DMS153 (cell line): ENCODE data around the gene CRYBG1.
A peak's percentile ranks its signal among the peaks of the same experiment; 100 is the strongest.

Experiments used
- DNase-seq: peaks from one replicate; lab custom pipeline; 2025; lab: John Stamatoyannopoulos, UW

Gene CRYBG1

DNA sequence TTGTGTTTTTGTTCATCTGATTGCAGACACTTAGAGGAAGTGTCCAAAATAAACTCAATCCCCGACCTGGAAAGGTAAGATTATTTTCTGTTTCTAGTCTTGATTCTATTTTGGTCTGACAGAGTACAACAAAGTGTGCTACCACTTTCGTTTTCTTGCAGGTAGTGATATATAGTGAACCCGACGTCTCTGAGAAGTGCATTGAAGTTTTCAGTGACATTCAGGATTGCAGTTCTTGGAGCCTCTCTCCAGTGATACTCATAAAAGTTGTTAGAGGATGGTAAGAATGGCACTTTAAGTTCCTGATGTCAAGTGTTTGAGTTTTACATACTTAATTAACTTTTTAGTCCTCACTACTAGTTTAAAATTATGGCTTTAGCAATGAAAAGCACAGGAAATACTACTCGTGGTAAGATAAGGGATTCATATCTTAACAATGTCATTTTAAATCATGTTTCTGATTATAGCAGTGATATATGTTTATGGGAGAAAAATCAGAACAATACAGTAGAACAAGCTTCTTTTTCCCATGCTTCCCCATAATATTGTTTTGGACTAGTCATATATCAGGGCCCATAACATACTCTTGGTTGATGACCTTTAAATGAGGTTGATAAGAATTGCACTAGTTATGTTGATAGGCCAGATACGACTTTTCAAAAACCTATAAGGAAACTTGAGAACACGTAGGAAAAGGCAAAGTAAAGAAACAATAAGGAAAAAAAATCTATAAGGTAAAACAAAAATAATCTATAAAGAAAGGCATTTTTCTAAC is 164.8 kb downstream of the CRYBG1 start:
- DNase-seq: no peak

GRCh38 chr6:106525882-106526275 is 165.4 kb downstream of the CRYBG1 start:
- no peak for DNase-seq

DNA sequence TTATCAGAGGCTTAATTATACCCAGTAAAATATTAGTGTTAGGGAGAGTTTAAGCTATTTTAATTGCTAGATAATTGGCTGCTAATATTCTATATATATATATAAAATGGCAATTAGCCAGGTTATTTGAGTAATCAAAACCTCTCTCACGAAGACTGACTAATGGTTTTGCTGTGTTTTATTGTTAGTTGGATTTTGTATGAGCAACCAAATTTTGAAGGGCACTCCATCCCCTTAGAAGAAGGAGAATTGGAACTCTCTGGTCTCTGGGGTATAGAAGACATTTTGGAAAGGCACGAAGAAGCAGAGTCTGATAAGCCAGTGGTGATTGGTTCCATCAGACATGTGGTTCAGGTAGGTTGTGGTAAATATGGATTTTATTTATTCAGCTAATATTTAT is 166.6 kb downstream of the CRYBG1 start:
- DNase-seq: no peak

GRCh38 chr6:106527979-106528378 is 167.5 kb downstream of the CRYBG1 start:
- no peak for DNase-seq

DNA sequence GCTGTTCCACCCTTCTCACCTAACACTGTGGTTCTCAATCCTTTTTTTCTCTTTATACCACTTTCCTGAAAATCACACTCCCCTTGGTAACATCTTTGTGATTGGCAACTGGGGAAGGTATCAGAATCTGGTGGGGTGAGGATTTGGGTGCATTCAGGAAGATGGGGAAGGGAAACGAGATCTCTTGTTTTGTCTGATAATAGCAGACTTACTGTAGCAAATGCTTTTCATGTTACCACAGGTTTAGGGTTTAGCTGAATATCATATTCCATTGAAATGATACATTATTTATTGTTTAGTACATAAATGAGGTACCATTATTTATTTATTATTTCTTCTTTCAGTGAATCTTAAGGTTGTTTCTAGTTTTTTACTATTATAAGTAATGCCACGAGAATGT is 168.0 kb downstream of the CRYBG1 start:
- no peak for DNase-seq

- DNase-seq: no peak
Measured at GRCh38 chr6:106529438-106529837, 168.9 kb downstream of the CRYBG1 start.

DNA sequence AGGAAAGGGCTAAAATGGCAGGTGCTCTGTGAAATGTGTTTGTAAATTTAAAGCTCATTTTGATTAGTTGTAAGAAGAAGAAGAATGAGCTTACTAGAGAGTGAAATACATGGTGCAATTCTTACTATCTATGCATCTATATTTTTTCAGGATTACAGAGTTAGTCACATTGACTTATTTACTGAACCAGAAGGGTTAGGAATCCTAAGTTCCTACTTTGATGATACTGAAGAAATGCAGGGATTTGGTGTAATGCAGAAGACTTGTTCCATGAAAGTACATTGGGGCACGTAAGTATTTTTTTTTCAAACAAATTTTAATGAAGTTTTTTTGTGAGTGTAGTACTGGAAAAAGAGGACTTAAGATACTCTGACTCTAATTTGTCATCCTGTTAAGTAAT is 169.5 kb downstream of the CRYBG1 start:
- no peak for DNase-seq

DNA sequence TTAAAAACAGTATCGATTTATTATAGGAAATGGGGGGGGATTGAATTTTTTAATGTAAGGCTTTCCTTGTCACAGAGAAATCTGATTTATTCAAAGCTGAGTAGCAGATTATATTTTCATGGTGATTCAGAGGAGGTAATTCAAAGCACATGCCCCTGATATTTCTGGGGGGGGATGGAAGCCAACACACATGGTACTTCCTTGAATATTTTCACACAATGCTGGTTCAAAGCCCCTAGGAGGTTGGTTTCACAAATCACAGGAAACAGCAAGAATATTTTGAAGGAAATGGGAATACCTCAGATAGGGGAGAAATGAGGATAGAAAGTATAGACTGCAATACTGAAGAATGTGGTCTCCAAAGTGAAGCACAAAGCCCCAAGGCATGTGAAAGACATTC is 170.0 kb downstream of the CRYBG1 start:
- no peak for DNase-seq

GRCh38 chr6:106533054-106533453 is 172.5 kb downstream of the CRYBG1 start:
- no peak for DNase-seq

DNA sequence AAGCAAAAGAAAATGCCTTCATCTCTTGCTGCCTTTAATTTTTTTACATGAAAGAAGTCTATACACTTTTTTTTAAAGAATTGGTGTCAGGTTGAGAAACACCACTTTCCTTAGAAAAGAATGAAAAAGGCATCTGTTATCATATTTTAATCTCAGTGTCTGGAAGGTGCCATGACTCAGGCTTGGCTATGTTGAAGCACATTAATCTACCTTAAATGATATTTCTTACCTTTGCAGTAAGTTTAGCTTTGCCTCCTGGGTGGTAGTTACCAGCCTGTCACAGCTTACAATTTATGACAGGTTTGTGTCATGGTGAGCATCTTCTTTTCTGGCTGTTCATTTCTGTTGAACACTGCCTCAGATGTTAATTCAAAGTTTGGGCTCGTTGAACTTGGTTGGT is 173.5 kb downstream of the CRYBG1 start:
- DNase-seq: no peak

DNA sequence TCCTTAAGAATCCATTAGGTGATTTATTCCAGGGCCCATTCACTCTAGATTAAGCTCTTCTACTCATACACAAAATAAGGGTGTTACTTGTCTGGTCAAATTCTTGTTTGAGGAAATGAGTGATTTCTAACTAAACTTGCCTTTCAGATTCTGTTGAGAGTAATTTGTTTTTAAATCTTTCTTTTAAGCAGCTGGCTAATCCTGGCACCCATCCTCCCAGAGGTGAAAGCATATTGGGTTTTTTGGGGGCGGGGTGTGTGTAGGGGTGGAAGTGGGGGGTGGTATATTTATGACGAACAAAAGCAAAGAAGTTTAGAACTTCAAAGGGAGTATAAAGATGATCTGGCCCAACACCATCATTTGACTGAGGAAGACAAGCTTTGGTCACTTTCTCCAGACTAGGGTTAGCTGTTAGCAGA is 174.1 kb downstream of the CRYBG1 start:
- DNase-seq: no peak

DNA sequence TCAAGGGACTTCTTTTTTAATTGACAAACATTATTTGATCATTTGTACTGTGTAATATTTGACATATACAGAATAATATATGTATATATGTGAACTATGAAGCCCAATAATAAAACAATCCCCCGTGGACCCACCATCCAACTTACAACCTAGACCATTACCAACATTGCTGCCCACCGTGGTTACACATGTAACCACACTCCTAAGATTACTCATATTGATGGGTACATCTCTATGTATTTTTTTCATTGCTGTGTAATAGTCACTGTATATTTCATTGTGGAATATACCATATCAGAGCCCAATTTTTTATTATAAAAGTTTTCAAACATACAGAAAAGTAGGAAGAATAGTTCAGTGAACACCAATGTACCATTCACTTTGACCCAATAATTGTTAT is 174.5 kb downstream of the CRYBG1 start:
- DNase-seq: no peak

- DNase-seq: no peak
Measured at GRCh38 chr6:106536357-106536756, 175.8 kb downstream of the CRYBG1 start.

- DNase-seq: no peak
Measured at GRCh38 chr6:106536851-106537250, 176.3 kb downstream of the CRYBG1 start.

DNA sequence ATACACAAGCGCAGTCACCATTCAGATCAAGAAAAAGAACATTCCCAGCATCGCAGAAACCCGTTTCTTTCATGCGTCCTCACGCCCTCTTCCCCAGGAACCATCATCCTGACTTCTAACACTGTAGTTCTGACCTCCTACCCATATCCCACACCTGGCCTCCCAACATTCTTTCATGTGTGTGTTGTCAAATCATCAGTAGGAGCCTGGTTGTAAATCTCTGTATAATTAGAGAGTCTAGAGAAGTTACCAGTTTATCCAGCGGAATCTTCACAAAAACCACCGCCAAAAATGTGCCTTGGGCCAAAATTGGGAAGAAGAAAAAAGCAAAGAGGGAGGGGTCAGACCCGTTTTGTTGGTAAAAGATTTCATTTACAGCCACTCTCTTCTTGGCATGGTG is 177.1 kb downstream of the CRYBG1 start:
- no peak for DNase-seq

DNA sequence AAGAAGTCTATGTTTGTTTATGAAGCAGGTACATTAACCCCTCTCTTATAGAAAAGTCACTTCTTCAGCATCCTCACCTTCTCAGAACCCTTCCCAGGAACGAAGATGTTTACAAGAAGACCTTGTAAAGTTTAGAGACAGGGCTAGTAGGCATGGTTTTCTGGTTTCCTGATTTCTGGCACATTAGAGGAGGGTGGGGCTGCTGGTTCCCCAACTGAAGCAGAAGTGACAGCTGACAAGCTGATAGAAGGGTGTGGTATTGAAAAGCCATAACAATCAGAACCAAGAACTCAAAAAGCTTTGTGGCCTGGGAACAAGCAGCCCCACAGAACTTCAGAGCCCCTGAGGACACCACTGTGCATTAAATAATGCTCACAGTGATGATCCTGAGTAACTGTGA is 177.6 kb downstream of the CRYBG1 start:
- no peak for DNase-seq

DNA sequence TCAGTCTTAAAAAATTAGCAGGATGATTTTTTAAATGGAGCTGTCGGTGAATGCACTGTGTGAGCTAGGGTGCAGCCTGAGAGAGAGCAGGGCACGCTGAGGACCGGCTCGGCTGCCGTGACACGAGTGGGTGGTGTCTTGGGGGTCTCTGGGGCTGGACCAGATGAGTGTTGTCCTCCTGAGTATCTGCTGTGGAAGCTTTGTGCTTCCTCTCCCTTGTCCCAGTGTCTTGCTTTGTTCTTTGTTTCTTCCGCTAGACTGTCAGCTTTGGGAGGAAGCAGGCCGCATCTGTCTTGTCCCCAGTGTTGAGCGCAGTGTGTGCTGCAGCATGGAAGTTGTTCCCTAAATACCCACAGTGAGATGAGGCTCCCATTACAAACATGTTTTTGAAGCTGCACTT is 179.4 kb downstream of the CRYBG1 start:
- no peak for DNase-seq

DNA sequence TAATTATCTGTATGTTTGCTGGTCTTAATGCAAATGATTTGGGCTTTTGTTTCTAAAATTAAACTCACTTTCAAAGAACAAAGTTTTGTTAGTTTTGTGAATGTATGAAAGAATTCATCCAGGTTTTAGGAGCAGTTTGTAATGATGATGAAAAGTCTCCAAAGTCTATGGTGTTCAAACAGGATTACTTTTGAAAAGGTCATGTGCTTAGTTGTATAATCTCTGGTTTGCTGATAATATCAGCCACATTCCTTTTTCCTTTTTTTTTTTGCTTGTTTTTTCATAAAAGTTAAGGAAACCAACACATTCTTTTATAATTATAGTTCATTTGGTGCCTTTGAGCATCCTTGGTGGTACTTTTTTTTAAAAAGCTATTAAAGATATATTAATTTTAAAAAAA is 179.9 kb downstream of the CRYBG1 start:
- DNase-seq: no peak

- no peak for DNase-seq
Measured at GRCh38 chr6:106540907-106541306, 180.4 kb downstream of the CRYBG1 start.

DNA sequence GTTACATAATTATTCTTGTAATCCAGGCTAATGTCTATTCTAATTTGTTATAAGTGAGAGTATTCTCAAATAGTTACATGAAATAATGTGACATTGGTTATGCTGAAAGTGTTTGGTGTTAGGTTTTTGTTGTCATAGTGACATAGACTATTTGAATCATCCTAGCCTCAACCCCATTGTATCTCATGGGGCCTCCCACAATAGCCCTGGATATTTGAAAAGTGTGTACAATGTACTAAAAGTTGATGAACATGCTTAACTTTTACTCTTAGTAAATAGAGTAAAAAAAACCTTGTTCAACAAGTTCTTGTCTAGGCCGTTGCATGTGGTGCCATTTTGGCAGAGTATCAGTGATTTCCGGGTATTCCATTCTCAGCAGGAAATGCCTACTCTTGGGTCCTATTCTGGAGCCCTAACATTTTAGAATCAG is 185.8 kb downstream of the CRYBG1 start:
- DNase-seq: peak; percentile 37

- peak; percentile 68 for DNase-seq
Measured at GRCh38 chr6:106546691-106547414, 186.3 kb downstream of the CRYBG1 start.

- DNase-seq: no peak
Measured at GRCh38 chr6:106547601-106548453, 187.3 kb downstream of the CRYBG1 start.
